Lower lobe of right lung (tissue), 2 donors: ENCODE measurements around the gene ALX3. TPM values are rescaled to one million over a fixed set of nuclear protein-coding genes. Genes with fewer than 3 reads are reported as not detected.

Experiments used
- ATAC-seq, 2 donors: fragments of 200-7000 bp; cut with Tn5 transposase; one replicate each; pipeline ENCODE4 v1.9.1; 2020 to 2022; ENCODE audit warnings: mild to moderate bottlenecking in 2 of 2, moderate library complexity in 2 of 2
- DNase-seq: peaks from one replicate; pipeline ENCODE4 v3.0.0-alpha.2; 2020
- H3K27ac ChIP-seq: fragments of 200-600 bp; one replicate; pipeline ENCODE4 v1.8.0; 2022
- H3K27me3 ChIP-seq: fragments of 200-600 bp; one replicate; pipeline ENCODE4 v1.8.0; 2022; ENCODE audit warnings: low read depth
- H3K36me3 ChIP-seq: fragments of 200-600 bp; one replicate; pipeline ENCODE4 v1.8.0; 2022; ENCODE audit warnings: mild to moderate bottlenecking
- H3K4me1 ChIP-seq: fragments of 200-600 bp; one replicate; pipeline ENCODE4 v1.8.0; 2022
- H3K4me3 ChIP-seq: fragments of 200-600 bp; one replicate; pipeline ENCODE4 v1.8.0; 2022; ENCODE audit warnings: mild to moderate bottlenecking
- H3K9me3 ChIP-seq: fragments of 200-600 bp; one replicate; pipeline ENCODE4 v1.8.0; 2022
- intact Hi-C: fragments of 100-400 bp; cut with DNase I; formaldehyde crosslinking; loops from one replicate; pipeline ENCODE4 v1.11.0; 2022
- total RNA-seq: library from RNA; stranded (reverse); fragmentation: NEBNext Ultra II Directional; extraction: Animal tissue kit (Norgen Biotek cat#: 25700); gene quantifications from one replicate; pipeline ENCODE4 v1.2.1, GENCODE V29; 2021
- TF ChIP-seq, protein P1 (sequence below): fragments of 200-600 bp; IDR thresholded peaks from one replicate; pipeline ENCODE4 v1.8.0; 2022; ENCODE audit warnings: antibody characterized with exemption, mild to moderate bottlenecking
- donor health status: DM: no; HTN: yes; CAD: no; lungs with severe emphysema.

ALX3 gene
- total RNA-seq, 1 donor from 2014 or later: not detected

DNA sequence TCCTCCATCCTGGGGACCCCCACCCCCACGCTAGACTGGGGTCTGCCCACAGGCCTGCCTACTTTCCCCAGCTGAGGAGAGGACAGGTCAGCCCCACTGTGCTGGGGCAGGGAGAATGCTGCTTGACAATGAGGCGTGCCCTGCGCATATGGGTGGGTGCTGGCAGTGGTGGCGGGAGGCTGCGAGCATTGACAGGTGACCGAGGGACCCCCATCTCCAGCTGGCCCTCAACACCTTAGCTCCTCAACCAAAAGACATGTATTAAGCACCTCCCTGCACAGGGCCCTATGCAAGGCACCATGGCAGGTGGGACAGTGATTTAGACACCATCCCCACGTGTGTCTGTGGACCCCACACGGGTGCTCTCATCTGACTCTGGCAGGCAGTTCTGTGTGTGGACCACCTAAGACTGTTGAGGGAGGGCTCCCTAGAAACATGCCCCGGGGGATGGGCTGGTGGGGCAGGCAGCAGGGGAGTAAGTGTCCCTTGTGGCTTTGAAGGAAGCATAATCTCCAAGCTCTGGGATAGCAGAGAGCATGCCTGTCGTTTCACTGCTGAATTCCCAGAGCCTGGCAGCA lies 18.4 kb upstream of the ALX3 start:
- DNase-seq (no peak), ATAC-seq (no peak)
- Histone ChIP-seq H3K4me1 (peaks cover 11% of the 10 kb centered on the region), H3K27ac (no peak overlapping the region), H3K9me3 (no peaks in the 10 kb centered on the region), H3K27me3 (peaks cover 15% of the 10 kb centered on the region), H3K4me3 (no peak overlapping the region), H3K36me3 (no peaks in the 10 kb centered on the region)
- TF ChIP-seq, protein P1, sequence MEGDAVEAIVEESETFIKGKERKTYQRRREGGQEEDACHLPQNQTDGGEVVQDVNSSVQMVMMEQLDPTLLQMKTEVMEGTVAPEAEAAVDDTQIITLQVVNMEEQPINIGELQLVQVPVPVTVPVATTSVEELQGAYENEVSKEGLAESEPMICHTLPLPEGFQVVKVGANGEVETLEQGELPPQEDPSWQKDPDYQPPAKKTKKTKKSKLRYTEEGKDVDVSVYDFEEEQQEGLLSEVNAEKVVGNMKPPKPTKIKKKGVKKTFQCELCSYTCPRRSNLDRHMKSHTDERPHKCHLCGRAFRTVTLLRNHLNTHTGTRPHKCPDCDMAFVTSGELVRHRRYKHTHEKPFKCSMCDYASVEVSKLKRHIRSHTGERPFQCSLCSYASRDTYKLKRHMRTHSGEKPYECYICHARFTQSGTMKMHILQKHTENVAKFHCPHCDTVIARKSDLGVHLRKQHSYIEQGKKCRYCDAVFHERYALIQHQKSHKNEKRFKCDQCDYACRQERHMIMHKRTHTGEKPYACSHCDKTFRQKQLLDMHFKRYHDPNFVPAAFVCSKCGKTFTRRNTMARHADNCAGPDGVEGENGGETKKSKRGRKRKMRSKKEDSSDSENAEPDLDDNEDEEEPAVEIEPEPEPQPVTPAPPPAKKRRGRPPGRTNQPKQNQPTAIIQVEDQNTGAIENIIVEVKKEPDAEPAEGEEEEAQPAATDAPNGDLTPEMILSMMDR: no peak
- intact Hi-C loops: no loop called here

DNA sequence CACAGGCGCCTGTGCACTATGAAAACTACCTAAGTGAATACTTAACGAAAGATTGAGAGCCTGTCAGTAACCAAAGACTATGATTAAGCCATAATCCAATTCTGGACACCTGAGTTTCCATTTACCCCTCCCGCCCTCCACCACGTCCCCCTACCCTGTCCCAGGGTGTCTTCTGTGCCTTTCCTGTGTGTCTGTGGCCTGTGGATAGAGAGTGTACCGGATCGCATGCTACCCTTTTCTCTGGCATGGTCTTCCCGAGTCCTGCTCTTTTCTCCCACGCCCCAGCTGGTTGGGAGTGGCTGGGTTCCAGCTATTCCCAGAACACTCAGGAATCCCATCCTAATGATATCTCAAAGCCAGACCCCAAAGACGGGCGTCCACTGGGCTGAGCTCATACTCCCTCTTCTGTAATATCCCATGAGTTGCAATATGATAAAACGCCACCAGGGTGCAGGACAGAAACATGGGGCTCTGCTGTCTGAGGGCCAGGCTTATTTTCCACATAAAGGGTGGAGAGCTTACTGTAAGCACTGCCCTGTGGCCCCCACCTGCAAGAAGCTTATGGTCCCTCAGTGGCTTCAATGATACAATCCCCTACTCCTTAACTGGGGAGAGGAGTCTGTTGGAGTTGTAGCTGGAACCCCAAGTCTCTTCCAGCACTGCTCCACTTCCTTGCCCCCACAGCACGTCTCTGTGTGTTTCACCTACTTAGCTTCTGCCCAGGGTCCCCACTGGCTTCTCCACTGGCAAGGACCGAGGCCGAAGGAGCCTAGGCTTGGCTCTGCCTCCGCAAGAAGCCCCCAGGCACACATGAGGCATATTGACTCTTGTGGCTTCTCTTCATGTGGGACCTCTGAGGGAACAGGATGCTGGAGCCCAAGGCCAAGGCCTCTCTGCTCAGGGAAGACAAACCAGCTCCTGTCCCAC lies 17.6 kb upstream of the ALX3 start:
- no peak overlapping the region for H3K4me3 ChIP-seq
- H3K4me1 ChIP-seq: peaks cover 19% of the 10 kb centered on the region
- no peak overlapping the region for H3K27ac ChIP-seq
- ATAC-seq (peak; percentile 67 to 70), DNase-seq (no peak)
- intact Hi-C loops: no loop called here
- no peaks in the 10 kb centered on the region for H3K9me3 ChIP-seq
- H3K36me3 ChIP-seq: no peaks in the 10 kb centered on the region
- peaks cover 15% of the 10 kb centered on the region for H3K27me3 ChIP-seq
- TF ChIP-seq, protein P1: peak; percentile 72

DNA sequence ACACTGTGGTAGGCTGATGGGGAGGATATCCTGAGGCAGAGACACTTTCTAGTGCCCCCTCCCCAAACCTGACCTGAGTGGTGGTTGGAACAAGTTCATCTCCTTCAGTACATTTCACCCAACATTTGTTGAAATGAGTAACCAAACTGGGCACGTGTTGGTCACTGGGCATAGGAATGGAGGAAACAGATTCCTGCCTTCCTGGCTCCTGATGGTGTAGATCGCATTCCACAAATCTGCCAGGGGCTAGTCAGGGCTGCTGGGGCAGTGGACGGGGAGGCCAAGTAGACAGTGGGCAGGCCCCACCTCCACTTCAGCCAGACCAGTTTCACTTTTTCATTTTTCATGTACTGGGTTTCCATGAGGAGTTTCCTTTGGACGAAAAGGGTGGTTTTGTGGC lies 16.5 kb upstream of the ALX3 start:
- peaks cover 21% of the 10 kb centered on the region for H3K4me1 ChIP-seq
- ATAC-seq (no peak), DNase-seq (no peak)
- TF ChIP-seq, protein P1: no peak
- H3K27me3 ChIP-seq: peaks cover 21% of the 10 kb centered on the region
- no peak overlapping the region for H3K27ac ChIP-seq
- no peaks in the 10 kb centered on the region for H3K9me3 ChIP-seq
- no peaks in the 10 kb centered on the region for H3K36me3 ChIP-seq
- intact Hi-C loops: no loop called here
- no peak overlapping the region for H3K4me3 ChIP-seq

DNA sequence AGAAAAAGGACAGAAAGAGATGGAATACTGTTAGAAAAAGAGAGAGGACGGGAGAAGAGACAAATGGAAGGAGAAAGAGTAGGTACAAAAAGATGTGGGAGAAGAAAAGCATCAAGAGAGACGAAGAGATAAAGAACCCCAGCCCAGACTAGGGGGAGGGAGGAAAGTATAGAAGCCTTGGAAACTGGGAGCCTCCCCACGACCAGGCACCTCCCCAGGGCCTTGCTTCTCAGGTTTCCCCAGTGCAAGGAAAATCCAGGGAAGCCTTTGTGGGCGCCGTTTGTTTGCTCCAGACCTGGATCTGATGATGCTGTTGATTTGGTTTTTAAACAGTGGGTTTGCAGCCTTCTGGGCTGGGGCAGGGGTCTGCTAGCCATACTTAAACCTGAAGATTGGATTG lies 15.2 kb upstream of the ALX3 start:
- ATAC-seq: no peak
- no peaks in the 10 kb centered on the region for H3K36me3 ChIP-seq

DNA sequence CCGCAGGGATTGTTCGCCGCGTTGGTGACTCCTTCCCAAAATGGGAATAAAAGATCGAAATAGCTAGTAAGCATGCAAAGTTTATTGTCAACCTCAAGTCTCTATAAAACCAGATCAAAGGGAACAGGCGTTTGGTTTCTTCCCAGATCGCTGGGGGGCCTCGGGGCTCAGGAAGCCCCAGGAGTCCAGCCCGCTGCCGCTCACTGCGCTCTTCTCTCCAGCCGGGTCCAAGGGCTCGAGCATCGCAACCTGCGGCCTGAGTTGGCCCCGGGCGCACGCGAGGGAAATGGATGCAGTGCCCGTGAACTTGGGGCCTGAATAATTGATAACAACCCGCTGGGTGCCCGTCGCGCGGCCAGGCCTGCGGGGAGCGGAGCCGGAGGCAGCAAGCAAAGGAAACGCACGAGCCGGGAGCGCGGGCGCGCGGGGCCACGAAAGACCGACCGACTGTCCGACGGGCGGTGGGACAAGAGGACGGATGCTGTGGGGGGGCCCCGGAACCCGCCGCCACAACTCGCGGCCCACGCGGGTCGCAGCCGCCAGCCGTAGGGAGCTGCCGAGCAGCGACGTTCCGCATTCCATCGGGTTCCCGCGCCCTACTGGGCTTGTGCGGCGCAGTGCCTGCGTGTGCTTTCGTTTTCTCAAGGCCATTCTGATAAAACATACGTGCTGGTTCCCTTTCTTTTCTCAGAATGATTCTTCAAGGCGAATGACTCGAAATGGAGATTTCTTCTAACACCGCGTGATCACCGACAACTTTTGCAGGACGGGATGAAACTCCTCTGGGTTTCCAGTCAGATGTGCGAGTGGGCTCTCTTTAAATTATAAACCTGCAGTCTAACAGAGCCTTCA lies 14.0 kb upstream of the ALX3 start:
- H3K4me1 ChIP-seq: peaks cover 21% of the 10 kb centered on the region
- DNase-seq (peak; percentile 79), ATAC-seq (peak; percentile 85 to 92)
- H3K9me3 ChIP-seq: no peaks in the 10 kb centered on the region
- no peaks in the 10 kb centered on the region for H3K36me3 ChIP-seq
- peak overlapping the region; percentile 79 for H3K27ac ChIP-seq
- peaks cover 21% of the 10 kb centered on the region for H3K27me3 ChIP-seq
- peak overlapping the region; percentile 75 for H3K4me3 ChIP-seq
- intact Hi-C loops: no loop called here
- TF ChIP-seq, protein P1: no peak

More for the DNA sequence above, 15.2 kb upstream of the ALX3 start:
- DNase-seq: no peak
- H3K27me3 ChIP-seq: peaks cover 21% of the 10 kb centered on the region
- peaks cover 21% of the 10 kb centered on the region for H3K4me1 ChIP-seq
- no peaks in the 10 kb centered on the region for H3K9me3 ChIP-seq
- intact Hi-C loops: no loop called here
- H3K4me3 ChIP-seq: no peak overlapping the region
- no peak overlapping the region for H3K27ac ChIP-seq
- TF ChIP-seq, protein P1: no peak
